Prostate gland (tissue), 2 donors: ENCODE results near the gene SLC14A1. TPM values are rescaled to one million over a fixed set of nuclear protein-coding genes. Genes with fewer than 3 reads are reported as not detected.

ENCODE experiments used
- DNase-seq: peaks from one replicate; pipeline ENCODE4 v3.0.0-alpha.2; 2019; ENCODE audit warnings: low spot score
- H3K27ac ChIP-seq, 2 donors: fragments of 200-600 bp; sonication (generic); 2 replicates each; pipeline ENCODE4 v1.5.1; 2017 to 2019
- H3K27me3 ChIP-seq: fragments of 200-600 bp; sonication (generic); replicated peaks from 2 replicates; pipeline ENCODE4 v1.5.1; 2019; ENCODE audit not compliant: insufficient read depth
- H3K36me3 ChIP-seq, 2 donors: fragments of 200-600 bp; sonication (generic); 1 replicate in 1 of 2; 2 replicates in 1 of 2; pipeline versions ENCODE4 v1.5.1 to v1.8.1; 2017 to 2019
- H3K4me1 ChIP-seq: fragments of 200-600 bp; sonication (generic); replicated peaks from 2 replicates; pipeline ENCODE4 v1.5.1; 2019
- H3K4me3 ChIP-seq, 2 donors: fragments of 200-600 bp; sonication (generic); 2 replicates each; pipeline ENCODE4 v1.5.1; 2017 to 2019
- H3K9me3 ChIP-seq: fragments of 200-600 bp; sonication (generic); 2 replicates; pipeline ENCODE4 v1.5.1; 2017
- POLR2A ChIP-seq: fragments of 450-650 bp; IDR thresholded peaks from one replicate; pipeline ENCODE4 v1.6.1; 2016; ENCODE audit warnings: antibody characterized with exemption, mild to moderate bottlenecking
- POLR2AphosphoS5 ChIP-seq: sonication (generic); formaldehyde crosslinking; IDR thresholded peaks from one replicate; pipeline ENCODE4 v1.6.1; 2017; ENCODE audit warnings: antibody characterized with exemption
- WGBS: methylation state at CpG from one replicate; pipeline ENCODE4 v1.1.5; 2018; 5-methylcytosine and 5-hydroxymethylcytosine counted together
- intact Hi-C: fragments of 100-400 bp; cut with DNase I; formaldehyde crosslinking; loops from one replicate; pipeline ENCODE4 v1.14.2; 2022
- total RNA-seq, 2 donors: library from RNA; depleted of rRNA; stranded (reverse); fragments of >200 nt; gene quantifications; one replicate each; pipeline ENCODE4 v1.1.0, GENCODE V29; 2016
- TF ChIP-seq, protein P1 (sequence below), 4 experiments: fragments of 200-600 bp in 2 of 4; fragments of 450-650 bp in 2 of 4; sonication (generic) in 2 of 4; IDR thresholded peaks; 1 replicate in 3 of 4; 2 replicates in 1 of 4; pipeline ENCODE4 v1.5.1; 2016 to 2019; ENCODE audit warnings: antibody characterized with exemption in 4 of 4, mild to moderate bottlenecking in 2 of 4, moderate library complexity in 2 of 4

SLC14A1 gene
- total RNA-seq = 100 to 1,000 TPM in 1 of 2 donors, 10 to 100 TPM in 1; 31.8 to 139 TPM

DNA sequence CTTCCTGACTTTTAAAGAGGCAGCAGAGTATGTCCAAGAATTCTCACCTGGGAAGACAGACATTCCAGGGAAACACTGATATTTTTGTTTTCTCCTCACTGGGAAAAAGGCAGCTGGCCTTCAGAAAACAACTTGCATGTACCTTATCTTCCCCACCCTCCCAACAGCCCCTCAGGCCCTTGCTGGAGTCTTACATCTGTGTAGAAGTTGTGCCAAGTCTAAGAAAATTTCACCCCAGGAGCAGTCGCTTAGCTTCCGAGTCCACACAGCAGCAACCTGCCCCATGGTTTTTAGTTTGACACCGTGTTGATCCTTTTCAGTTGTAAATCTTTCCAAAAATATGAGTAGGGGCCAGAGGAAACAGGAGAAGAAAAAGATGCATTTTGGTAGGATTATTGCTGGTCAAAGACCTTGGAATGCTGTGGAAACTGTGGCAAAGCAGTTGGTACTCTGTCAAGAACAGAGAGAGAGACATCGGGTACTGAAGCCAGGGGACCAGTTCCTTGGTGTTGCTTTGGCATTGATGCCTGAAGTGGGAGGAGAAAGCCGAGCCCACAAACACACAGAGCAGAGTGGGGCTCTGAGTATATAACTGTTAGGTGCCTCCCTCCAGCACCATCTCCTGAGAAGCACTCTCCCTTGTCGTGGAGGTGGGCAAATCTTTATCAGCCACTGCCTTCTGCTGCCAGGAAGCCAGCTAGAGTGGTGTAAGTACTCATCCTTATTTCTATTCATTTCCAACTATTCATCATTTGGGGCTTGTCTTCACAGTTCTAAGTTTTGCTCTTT lies at the start of gene SLC14A1:
TSS of gene SLC14A1 (plus strand) at position 615 of the 789 bp plus-strand sequence. CDS start 6,140 bp downstream, outside the sequence.
- no peaks in the 10 kb centered on the region for H3K4me1 ChIP-seq
- intact Hi-C loops = loop anchor here (10.0 kb wide), 1 partner anchor 111 kb away; no protein-coding TSS in a partner anchor
- DNase-seq = peak; percentile 49
- H3K9me3 ChIP-seq = no peaks in the 10 kb centered on the region
- no peaks in the 10 kb centered on the region for H3K36me3 ChIP-seq
- H3K4me3 ChIP-seq = peak within 1 kb of the TSS; percentile 7 to 13
- TF ChIP-seq POLR2A = peak; percentile 25
- TF ChIP-seq, protein P1, sequence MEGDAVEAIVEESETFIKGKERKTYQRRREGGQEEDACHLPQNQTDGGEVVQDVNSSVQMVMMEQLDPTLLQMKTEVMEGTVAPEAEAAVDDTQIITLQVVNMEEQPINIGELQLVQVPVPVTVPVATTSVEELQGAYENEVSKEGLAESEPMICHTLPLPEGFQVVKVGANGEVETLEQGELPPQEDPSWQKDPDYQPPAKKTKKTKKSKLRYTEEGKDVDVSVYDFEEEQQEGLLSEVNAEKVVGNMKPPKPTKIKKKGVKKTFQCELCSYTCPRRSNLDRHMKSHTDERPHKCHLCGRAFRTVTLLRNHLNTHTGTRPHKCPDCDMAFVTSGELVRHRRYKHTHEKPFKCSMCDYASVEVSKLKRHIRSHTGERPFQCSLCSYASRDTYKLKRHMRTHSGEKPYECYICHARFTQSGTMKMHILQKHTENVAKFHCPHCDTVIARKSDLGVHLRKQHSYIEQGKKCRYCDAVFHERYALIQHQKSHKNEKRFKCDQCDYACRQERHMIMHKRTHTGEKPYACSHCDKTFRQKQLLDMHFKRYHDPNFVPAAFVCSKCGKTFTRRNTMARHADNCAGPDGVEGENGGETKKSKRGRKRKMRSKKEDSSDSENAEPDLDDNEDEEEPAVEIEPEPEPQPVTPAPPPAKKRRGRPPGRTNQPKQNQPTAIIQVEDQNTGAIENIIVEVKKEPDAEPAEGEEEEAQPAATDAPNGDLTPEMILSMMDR (IDR thresholded peaks at IDR 0.05) = no peak
- 27% methylated on average over 6 of the region's 6 CpGs for WGBS
- peak within 1 kb of the TSS in 1 of 2 donors; percentile 40 for H3K27ac ChIP-seq
- H3K27me3 ChIP-seq = no peaks in the 10 kb centered on the region

DNA sequence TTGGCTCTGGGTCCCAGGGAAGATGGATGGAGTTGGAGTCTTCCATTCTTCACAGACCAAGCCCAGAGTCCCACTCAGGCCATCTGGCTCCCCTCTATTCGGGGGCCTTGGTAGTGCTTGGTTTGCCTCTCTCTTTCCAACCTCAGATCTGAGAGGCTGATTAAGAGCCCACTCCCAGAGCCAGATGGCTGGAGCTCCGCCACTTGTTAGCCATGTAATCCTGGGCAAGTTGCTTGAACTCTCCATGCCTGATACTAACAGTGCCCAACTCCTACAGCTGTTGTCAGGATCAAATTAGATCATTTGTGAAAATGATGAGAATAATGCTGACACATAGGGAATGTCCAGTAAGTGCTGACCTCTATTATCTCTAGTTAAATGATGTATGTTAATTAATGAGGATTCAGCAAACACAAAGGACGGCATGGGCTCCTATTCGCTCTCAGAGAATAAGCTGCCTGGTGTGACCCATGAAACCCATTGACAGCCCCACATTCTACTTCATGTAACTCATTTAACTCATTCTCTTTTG lies 46.6 kb upstream of the SLC14A1 start:
- no peak for DNase-seq
- Histone ChIP-seq H3K9me3 (no peaks in the 10 kb centered on the region), H3K36me3 (no peaks in the 10 kb centered on the region), H3K4me3 (no peak overlapping the region), H3K4me1 (no peaks in the 10 kb centered on the region), H3K27me3 (no peaks in the 10 kb centered on the region), H3K27ac (no peak overlapping the region)
- intact Hi-C loops = no loop called here
- TF ChIP-seq POLR2A = no peak
- TF ChIP-seq, protein P1 (IDR thresholded peaks at IDR 0.05) = no peak
- TF ChIP-seq POLR2AphosphoS5 = no peak
- 94% methylated on average over 4 of the region's 4 CpGs for WGBS

DNA sequence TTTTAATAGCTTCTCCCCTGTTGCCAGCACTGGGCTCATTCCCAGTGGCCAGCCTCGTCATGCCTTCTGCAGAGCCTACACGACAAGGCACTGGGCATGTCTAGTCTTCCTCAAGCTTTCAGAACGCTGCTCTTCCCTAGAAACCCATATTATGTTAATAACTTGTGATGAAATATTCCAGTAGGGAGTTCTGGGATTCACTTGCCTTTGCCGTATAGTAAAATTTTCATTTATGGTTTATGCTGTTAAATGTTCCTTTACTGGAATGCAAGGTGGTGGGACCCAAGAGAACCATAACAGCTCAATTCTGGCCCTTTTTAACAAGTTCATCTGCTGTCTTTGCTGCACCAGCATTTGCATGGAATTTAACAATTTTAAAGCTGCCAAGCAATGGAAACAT lies 45.5 kb upstream of the SLC14A1 start:
- 54% methylated on average over 4 of the region's 4 CpGs for WGBS

DNA sequence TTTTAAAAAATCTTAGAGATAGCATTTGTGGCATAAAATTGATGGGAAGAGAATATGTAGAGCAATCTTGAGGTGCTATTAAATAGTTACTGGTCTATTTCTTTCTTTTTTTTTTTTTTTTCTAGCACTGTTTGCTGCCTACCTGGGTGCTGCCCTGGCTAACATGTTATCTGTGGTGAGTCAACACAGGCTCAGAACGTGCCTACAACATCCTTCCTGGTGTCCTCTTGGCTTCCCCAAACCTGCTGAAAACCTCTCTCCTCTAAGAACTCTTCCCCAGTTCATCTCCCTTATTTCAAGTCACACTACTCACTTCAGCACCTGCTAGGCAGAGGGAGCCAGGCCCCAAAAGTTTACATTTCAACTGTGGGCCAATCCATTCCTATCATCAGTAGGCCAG lies 45.1 kb upstream of the SLC14A1 start:
- no peaks in the 10 kb centered on the region for H3K9me3 ChIP-seq
- no peak overlapping the region for H3K27ac ChIP-seq
- H3K4me3 ChIP-seq = no peak overlapping the region
- TF ChIP-seq POLR2AphosphoS5 (no peak), POLR2A (no peak)
- TF ChIP-seq, protein P1 (IDR thresholded peaks at IDR 0.05) = no peak
- no peaks in the 10 kb centered on the region for H3K36me3 ChIP-seq
- intact Hi-C loops = no loop called here
- H3K27me3 ChIP-seq = no peaks in the 10 kb centered on the region
- no peaks in the 10 kb centered on the region for H3K4me1 ChIP-seq
- DNase-seq = no peak
- 40% methylated on average over 1 of the region's 1 CpG for WGBS

More for the DNA sequence above, 45.5 kb upstream of the SLC14A1 start:
- intact Hi-C loops = no loop called here
- H3K9me3 ChIP-seq = no peaks in the 10 kb centered on the region
- H3K27me3 ChIP-seq = no peaks in the 10 kb centered on the region
- TF ChIP-seq POLR2AphosphoS5 (no peak), POLR2A (no peak)
- TF ChIP-seq, protein P1 (IDR thresholded peaks at IDR 0.05) = no peak
- H3K36me3 ChIP-seq = no peaks in the 10 kb centered on the region
- no peak overlapping the region for H3K27ac ChIP-seq
- peak; percentile 27 for DNase-seq
- H3K4me1 ChIP-seq = no peaks in the 10 kb centered on the region
- H3K4me3 ChIP-seq = no peak overlapping the region
